Colonic mucosa (tissue), 4 donors: ENCODE results near the gene ATP12A. TPM values are rescaled to one million over a fixed set of nuclear protein-coding genes. Genes with fewer than 3 reads are reported as not detected.

ENCODE experiments used
- DNase-seq: peaks from one replicate; pipeline ENCODE4 v3.0.0-alpha.2; 2020
- H3K27ac ChIP-seq: fragments of 200-600 bp; one replicate; pipeline ENCODE4 v1.8.0; 2021
- H3K27me3 ChIP-seq: fragments of 200-600 bp; one replicate; pipeline ENCODE4 v1.8.0; 2021
- H3K36me3 ChIP-seq: fragments of 200-600 bp; one replicate; pipeline ENCODE4 v1.8.0; 2021
- H3K4me1 ChIP-seq: fragments of 200-600 bp; one replicate; pipeline ENCODE4 v1.8.0; 2021; ENCODE audit warnings: mild to moderate bottlenecking
- H3K4me3 ChIP-seq: fragments of 200-600 bp; one replicate; pipeline ENCODE4 v1.8.0; 2021
- H3K9ac ChIP-seq, 2 donors: one replicate each; pipeline ENCODE4 v1.7.0; 2013; ENCODE audit warnings: control low read depth in 2 of 2, low read depth in 2 of 2, low read length in 2 of 2
- H3K9me3 ChIP-seq: fragments of 200-600 bp; one replicate; pipeline ENCODE4 v1.8.0; 2021
- CTCF ChIP-seq: fragments of 200-600 bp; IDR thresholded peaks from one replicate; pipeline ENCODE4 v1.8.0; 2022; ENCODE audit warnings: antibody characterized with exemption, mild to moderate bottlenecking
- intact Hi-C: fragments of 100-400 bp; cut with DNase I; formaldehyde crosslinking; loops from one replicate; pipeline ENCODE4 v1.14.1; 2022
- total RNA-seq, 2 donors: library from RNA; stranded (reverse); fragmentation: NEBNext Ultra II Directional in 1 of 2; extraction: Animal tissue kit (Norgen Biotek cat#: 25700) in 1 of 2; gene quantifications; one replicate each; pipeline ENCODE4 v1.2.1, GENCODE V29; 2021
- donor health status: healthy.
- donor health status: DM: no; HTN: no; CAD: no.
- donor health status: DM: no; HTN: no; CAD: no.

ATP12A gene
- total RNA-seq, 2 donors from 2014 or later, result 0.64 to 1.4 TPM

- Histone ChIP-seq H3K4me3 (no peak overlapping the region), H3K9ac (no peak overlapping the region), H3K4me1 (no peaks in the 10 kb centered on the region), H3K27me3 (peaks cover 25% of the 10 kb centered on the region), H3K27ac (no peak overlapping the region), H3K36me3 (no peaks in the 10 kb centered on the region), H3K9me3 (no peaks in the 10 kb centered on the region)
- no peak for TF ChIP-seq CTCF
- DNase-seq, result no peak
- intact Hi-C loops, result no loop called here
Observed at GRCh38 chr13:24742977-24743376, 62.8 kb downstream of the ATP12A start.

GRCh38 chr13:24744247-24744646, 64.0 kb downstream of the ATP12A start:
- no peak for TF ChIP-seq CTCF
- Histone ChIP-seq H3K27me3 (peaks cover 32% of the 10 kb centered on the region), H3K27ac (no peak overlapping the region), H3K4me3 (no peak overlapping the region), H3K36me3 (no peaks in the 10 kb centered on the region), H3K9ac (no peak overlapping the region), H3K9me3 (no peaks in the 10 kb centered on the region), H3K4me1 (no peaks in the 10 kb centered on the region)
- intact Hi-C loops, result no loop called here
- no peak for DNase-seq

- no peak for DNase-seq
- Histone ChIP-seq H3K4me1 (no peaks in the 10 kb centered on the region), H3K27me3 (peaks cover 32% of the 10 kb centered on the region), H3K27ac (no peak overlapping the region), H3K36me3 (no peaks in the 10 kb centered on the region), H3K9ac (no peak overlapping the region), H3K9me3 (no peaks in the 10 kb centered on the region), H3K4me3 (no peak overlapping the region)
- TF ChIP-seq CTCF, result no peak
- intact Hi-C loops, result no loop called here
Observed at GRCh38 chr13:24745516-24745860, 65.3 kb downstream of the ATP12A start.

GRCh38 chr13:24745861-24746617, 65.8 kb downstream of the ATP12A start:
- no peak overlapping the region for H3K9ac ChIP-seq
- no peak overlapping the region for H3K4me3 ChIP-seq
- intact Hi-C loops, result no loop called here
- H3K27ac ChIP-seq, result no peak overlapping the region
- no peaks in the 10 kb centered on the region for H3K4me1 ChIP-seq
- no peak for TF ChIP-seq CTCF
- H3K9me3 ChIP-seq, result no peaks in the 10 kb centered on the region
- H3K36me3 ChIP-seq, result no peaks in the 10 kb centered on the region
- DNase-seq, result no peak
- H3K27me3 ChIP-seq, result peaks cover 32% of the 10 kb centered on the region

- no peak for DNase-seq
- no peaks in the 10 kb centered on the region for H3K9me3 ChIP-seq
- no peak overlapping the region for H3K4me3 ChIP-seq
Observed at GRCh38 chr13:24746618-24747247, 66.5 kb downstream of the ATP12A start.

More at GRCh38 chr13:24746618-24747247, 66.5 kb downstream of the ATP12A start:
- H3K27ac ChIP-seq, result no peak overlapping the region
- no peaks in the 10 kb centered on the region for H3K36me3 ChIP-seq
- no peak overlapping the region for H3K9ac ChIP-seq
- H3K27me3 ChIP-seq, result peaks cover 32% of the 10 kb centered on the region
- TF ChIP-seq CTCF, result no peak
- intact Hi-C loops, result no loop called here
- H3K4me1 ChIP-seq, result no peaks in the 10 kb centered on the region
